Esophagus muscularis mucosa (tissue), 4 donors: ENCODE results near the gene WDR64. TPM values are rescaled to one million over a fixed set of nuclear protein-coding genes. Genes with fewer than 3 reads are reported as not detected.

Experiments used
- DNase-seq: peaks from one replicate; pipeline ENCODE4 v3.0.0-alpha.2; 2017; ENCODE audit errors: extremely low spot score
- H3K27ac ChIP-seq, 4 donors: fragments of 200-600 bp; sonication (generic); replicated peaks in 1 of 4; 1 replicate in 3 of 4; 2 replicates in 1 of 4; pipeline ENCODE4 v1.5.1; 2016 to 2019; ENCODE audit warnings: mild to moderate bottlenecking in 1 of 4
- H3K27me3 ChIP-seq, 4 donors: fragments of 200-600 bp; sonication (generic); one replicate each; pipeline versions ENCODE4 v1.5.1 to v1.6.0; 2016 to 2019
- H3K36me3 ChIP-seq, 4 donors: fragments of 200-600 bp; sonication (generic); one replicate each; pipeline ENCODE4 v1.5.1; 2016 to 2019
- H3K4me1 ChIP-seq, 4 donors: fragments of 200-600 bp; sonication (generic); one replicate each; pipeline ENCODE4 v1.5.1; 2016 to 2019
- H3K4me3 ChIP-seq, 4 donors: fragments of 200-600 bp; sonication (generic); 1 replicate in 2 of 4; 2 replicates in 2 of 4; pipeline ENCODE4 v1.5.1; 2016 to 2019; ENCODE audit warnings: mild to moderate bottlenecking in 4 of 4, moderate library complexity in 1 of 4
- H3K9me3 ChIP-seq, 4 donors: fragments of 200-600 bp; sonication (generic); 1 replicate in 3 of 4; 2 replicates in 1 of 4; pipeline ENCODE4 v1.5.1; 2016 to 2019
- EP300 ChIP-seq: sonication (generic); formaldehyde crosslinking; IDR thresholded peaks from one replicate; pipeline ENCODE4 v1.6.1; 2017; ENCODE audit warnings: antibody characterized with exemption
- POLR2A ChIP-seq: fragments of 450-650 bp; IDR thresholded peaks from one replicate; pipeline ENCODE4 v1.6.1; 2017; ENCODE audit warnings: antibody characterized with exemption, moderate library complexity, mild to moderate bottlenecking, low read depth
- POLR2AphosphoS5 ChIP-seq, 2 donors: sonication (generic); formaldehyde crosslinking; IDR thresholded peaks; one replicate each; pipeline ENCODE4 v1.6.1; 2017; ENCODE audit warnings: antibody characterized with exemption in 2 of 2
- WGBS: methylation state at CpG from one replicate; pipeline ENCODE4 v1.1.5; 2018; 5-methylcytosine and 5-hydroxymethylcytosine counted together
- intact Hi-C: fragments of 100-400 bp; cut with DNase I; formaldehyde crosslinking; loops from one replicate; pipeline ENCODE4 v1.15.1; 2023
- total RNA-seq, 4 donors: library from RNA; depleted of rRNA; stranded (reverse); fragments of >200 nt; gene quantifications; one replicate each; pipeline versions ENCODE4 v1.1.0 to v1.2.1, GENCODE V29; 2016
- TF ChIP-seq, protein P1 (sequence below), 3 experiments: fragments of 200-600 bp in 2 of 3; fragments of 450-650 bp in 1 of 3; sonication (generic) in 2 of 3; IDR thresholded peaks; one replicate each; pipeline ENCODE4 v1.5.1; 2017 to 2019; ENCODE audit warnings: antibody characterized with exemption in 3 of 3, mild to moderate bottlenecking in 2 of 3, moderate library complexity in 1 of 3

WDR64 gene
- total RNA-seq, 4 donors from 2014 or later = not detected

DNA sequence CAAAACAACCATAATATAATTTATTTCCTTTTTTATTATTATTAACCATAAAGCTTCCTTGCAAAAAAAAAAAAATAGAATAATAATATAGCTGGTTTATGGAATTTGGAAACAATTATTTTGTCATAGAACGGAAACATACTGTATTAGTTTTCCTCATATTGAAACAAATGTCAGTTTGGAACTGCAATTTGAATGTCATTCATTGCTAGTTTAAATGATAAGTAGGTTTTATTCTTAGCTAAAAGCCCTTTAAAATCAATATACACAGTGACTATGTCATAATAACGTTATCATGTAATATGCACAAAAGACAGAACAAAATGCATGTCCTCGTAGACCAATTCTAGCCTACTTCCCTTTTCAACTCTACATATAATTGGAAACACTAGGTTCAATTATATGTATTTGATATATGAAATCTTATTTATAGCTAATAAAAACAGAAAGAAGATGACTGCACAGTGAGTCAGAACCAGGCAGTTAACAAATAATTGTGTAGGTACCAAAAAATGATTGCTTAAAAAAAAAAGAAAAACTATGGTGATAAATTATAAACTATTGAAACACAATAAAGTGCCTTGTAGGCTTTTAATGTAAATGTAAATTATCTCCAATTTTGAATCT is 110.7 kb downstream of the WDR64 start:
- Histone ChIP-seq H3K36me3 (no peaks in the 10 kb centered on the region), H3K4me3 (no peak overlapping the region), H3K27ac (no peak overlapping the region), H3K9me3 (no peaks in the 10 kb centered on the region), H3K27me3 (no peaks in the 10 kb centered on the region), H3K4me1 (no peaks in the 10 kb centered on the region)
- 80% methylated on average over 3 of the region's 3 CpGs for WGBS
- TF ChIP-seq POLR2A (no peak), POLR2AphosphoS5 (IDR thresholded peaks at IDR 0.05) (no peak), EP300 (no peak)
- TF ChIP-seq, protein P1, sequence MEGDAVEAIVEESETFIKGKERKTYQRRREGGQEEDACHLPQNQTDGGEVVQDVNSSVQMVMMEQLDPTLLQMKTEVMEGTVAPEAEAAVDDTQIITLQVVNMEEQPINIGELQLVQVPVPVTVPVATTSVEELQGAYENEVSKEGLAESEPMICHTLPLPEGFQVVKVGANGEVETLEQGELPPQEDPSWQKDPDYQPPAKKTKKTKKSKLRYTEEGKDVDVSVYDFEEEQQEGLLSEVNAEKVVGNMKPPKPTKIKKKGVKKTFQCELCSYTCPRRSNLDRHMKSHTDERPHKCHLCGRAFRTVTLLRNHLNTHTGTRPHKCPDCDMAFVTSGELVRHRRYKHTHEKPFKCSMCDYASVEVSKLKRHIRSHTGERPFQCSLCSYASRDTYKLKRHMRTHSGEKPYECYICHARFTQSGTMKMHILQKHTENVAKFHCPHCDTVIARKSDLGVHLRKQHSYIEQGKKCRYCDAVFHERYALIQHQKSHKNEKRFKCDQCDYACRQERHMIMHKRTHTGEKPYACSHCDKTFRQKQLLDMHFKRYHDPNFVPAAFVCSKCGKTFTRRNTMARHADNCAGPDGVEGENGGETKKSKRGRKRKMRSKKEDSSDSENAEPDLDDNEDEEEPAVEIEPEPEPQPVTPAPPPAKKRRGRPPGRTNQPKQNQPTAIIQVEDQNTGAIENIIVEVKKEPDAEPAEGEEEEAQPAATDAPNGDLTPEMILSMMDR (IDR thresholded peaks at IDR 0.05) = no peak
- intact Hi-C loops = no loop called here
- no peak for DNase-seq

DNA sequence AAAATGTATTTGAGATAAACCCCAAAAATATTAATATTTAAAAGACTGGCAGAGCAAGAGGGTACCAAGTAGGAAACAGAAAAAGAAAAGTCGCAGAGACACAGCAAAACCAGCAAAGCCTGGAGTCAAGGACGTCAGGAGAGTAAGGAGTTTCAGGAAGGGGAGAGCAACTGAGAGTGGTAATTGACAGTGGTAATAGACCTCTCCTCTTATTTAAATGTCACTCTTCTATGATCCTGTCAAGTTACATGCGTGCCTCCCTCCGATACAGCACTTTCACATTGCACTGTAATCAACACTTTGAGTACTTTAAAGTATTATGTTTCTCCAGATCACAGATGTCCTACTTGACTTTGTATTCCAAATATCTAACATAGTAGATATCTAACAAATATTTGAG is 113.3 kb downstream of the WDR64 start:
- no peak overlapping the region for H3K4me3 ChIP-seq
- H3K9me3 ChIP-seq = no peaks in the 10 kb centered on the region
- H3K27me3 ChIP-seq = no peaks in the 10 kb centered on the region
- H3K36me3 ChIP-seq = no peaks in the 10 kb centered on the region
- no peaks in the 10 kb centered on the region for H3K4me1 ChIP-seq
- no peak for DNase-seq
- H3K27ac ChIP-seq = no peak overlapping the region
- intact Hi-C loops = no loop called here
- 76% methylated on average over 4 of the region's 4 CpGs for WGBS
- TF ChIP-seq, protein P1 (IDR thresholded peaks at IDR 0.05) = no peak
- TF ChIP-seq POLR2AphosphoS5 (IDR thresholded peaks at IDR 0.05) (no peak), EP300 (no peak), POLR2A (no peak)

DNA sequence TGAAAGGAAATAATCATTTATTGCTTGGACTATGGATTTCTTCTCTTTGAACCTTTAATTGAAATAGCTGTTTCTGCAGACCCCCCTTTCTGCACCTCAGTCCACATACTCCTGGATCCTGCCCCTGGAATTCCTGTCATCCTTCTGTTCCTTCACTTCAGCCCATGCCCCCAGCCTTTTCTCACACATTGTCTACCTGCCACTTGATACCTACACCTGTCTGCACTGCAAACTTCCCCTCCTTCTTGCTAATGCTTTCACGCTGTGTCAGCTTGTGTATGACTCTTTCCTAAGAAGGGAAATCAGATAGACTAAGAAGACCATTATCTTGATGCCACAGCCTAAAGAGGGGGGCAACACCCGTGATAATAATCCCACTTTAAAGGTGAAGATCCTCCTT is 115.7 kb downstream of the WDR64 start:
- H3K4me1 ChIP-seq = no peaks in the 10 kb centered on the region
- H3K27ac ChIP-seq = no peak overlapping the region
- H3K9me3 ChIP-seq = no peaks in the 10 kb centered on the region
- WGBS = 60% methylated on average over 2 of the region's 2 CpGs
- no peaks in the 10 kb centered on the region for H3K36me3 ChIP-seq
- intact Hi-C loops = no loop called here
- no peak overlapping the region for H3K4me3 ChIP-seq
- H3K27me3 ChIP-seq = no peaks in the 10 kb centered on the region
- DNase-seq = no peak
- TF ChIP-seq, protein P1 (IDR thresholded peaks at IDR 0.05) = no peak
- TF ChIP-seq POLR2A = no peak
- TF ChIP-seq POLR2AphosphoS5 (IDR thresholded peaks at IDR 0.05) = no peak
- TF ChIP-seq EP300 = no peak

DNA sequence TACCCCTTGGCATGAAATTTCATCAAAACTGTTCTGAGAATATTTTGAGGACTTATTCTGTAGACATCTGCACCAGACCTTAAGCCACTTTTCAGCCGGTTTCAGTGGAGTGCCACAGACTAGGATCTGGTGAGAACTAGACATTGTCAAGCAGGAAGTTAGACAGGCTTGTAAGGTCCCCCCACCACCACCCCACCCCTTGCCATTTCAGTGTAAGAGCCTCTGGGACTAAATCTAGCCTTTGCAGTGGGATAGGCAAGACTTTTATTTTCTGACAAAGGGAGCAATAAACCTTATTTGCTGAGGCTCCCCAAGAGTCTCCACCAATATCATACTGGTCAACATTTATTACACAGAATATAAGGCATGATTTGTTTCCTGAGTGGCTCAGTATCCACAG is 118.0 kb downstream of the WDR64 start:
- 33% methylated on average over 1 of the region's 1 CpG for WGBS
- no peak overlapping the region for H3K27ac ChIP-seq
- TF ChIP-seq, protein P1 (IDR thresholded peaks at IDR 0.05) = no peak
- TF ChIP-seq POLR2A (no peak), POLR2AphosphoS5 (IDR thresholded peaks at IDR 0.05) (no peak), EP300 (no peak)
- H3K27me3 ChIP-seq = no peaks in the 10 kb centered on the region
- H3K4me3 ChIP-seq = no peak overlapping the region
- intact Hi-C loops = no loop called here
- no peak for DNase-seq
- H3K4me1 ChIP-seq = no peaks in the 10 kb centered on the region
- no peaks in the 10 kb centered on the region for H3K36me3 ChIP-seq
- H3K9me3 ChIP-seq = no peaks in the 10 kb centered on the region

DNA sequence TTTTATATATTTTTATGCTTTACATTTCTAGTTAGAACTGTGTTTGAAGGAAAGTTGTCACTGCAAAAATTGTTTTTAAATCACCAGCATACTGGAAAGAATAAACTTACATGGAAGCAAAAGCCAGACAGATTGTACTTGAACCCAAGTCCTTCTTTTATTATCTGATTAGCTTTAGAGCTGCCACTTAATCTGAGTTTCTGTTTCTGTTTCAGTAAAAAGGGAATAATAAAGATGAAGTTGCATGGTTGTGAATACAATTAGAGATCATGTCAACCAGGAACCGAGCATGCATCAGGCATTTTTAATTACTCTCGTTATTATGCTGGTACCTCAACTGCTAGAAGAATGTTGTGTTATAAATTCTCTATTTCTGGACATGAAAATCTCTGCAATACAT is 119.0 kb downstream of the WDR64 start:
- H3K4me3 ChIP-seq = no peak overlapping the region
- H3K27me3 ChIP-seq = no peaks in the 10 kb centered on the region
- no peak for DNase-seq
- TF ChIP-seq, protein P1 (IDR thresholded peaks at IDR 0.05) = no peak
- TF ChIP-seq POLR2A = no peak
- no peak for TF ChIP-seq POLR2AphosphoS5 (IDR thresholded peaks at IDR 0.05)
- no peak for TF ChIP-seq EP300
- no peaks in the 10 kb centered on the region for H3K36me3 ChIP-seq
- intact Hi-C loops = no loop called here
- H3K4me1 ChIP-seq = no peaks in the 10 kb centered on the region
- no peaks in the 10 kb centered on the region for H3K9me3 ChIP-seq
- 84% methylated on average over 2 of the region's 2 CpGs for WGBS
- no peak overlapping the region for H3K27ac ChIP-seq
